Measurements from ENCODE around the gene RITA1. TPM values are rescaled to one million over a fixed set of nuclear protein-coding genes. Genes with fewer than 3 reads are reported as not detected.
"Not testable (repeated sequence)": the region's sequence is repeated elsewhere in the genome, so short reads cannot be mapped to it uniquely, and the experiment has no call there.

The RITA1 gene, protein sequence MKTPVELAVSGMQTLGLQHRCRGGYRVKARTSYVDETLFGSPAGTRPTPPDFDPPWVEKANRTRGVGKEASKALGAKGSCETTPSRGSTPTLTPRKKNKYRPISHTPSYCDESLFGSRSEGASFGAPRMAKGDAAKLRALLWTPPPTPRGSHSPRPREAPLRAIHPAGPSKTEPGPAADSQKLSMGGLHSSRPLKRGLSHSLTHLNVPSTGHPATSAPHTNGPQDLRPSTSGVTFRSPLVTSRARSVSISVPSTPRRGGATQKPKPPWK
- 22.3 and 26.1 TPM in 2 replicates for total RNA-seq

DNA sequence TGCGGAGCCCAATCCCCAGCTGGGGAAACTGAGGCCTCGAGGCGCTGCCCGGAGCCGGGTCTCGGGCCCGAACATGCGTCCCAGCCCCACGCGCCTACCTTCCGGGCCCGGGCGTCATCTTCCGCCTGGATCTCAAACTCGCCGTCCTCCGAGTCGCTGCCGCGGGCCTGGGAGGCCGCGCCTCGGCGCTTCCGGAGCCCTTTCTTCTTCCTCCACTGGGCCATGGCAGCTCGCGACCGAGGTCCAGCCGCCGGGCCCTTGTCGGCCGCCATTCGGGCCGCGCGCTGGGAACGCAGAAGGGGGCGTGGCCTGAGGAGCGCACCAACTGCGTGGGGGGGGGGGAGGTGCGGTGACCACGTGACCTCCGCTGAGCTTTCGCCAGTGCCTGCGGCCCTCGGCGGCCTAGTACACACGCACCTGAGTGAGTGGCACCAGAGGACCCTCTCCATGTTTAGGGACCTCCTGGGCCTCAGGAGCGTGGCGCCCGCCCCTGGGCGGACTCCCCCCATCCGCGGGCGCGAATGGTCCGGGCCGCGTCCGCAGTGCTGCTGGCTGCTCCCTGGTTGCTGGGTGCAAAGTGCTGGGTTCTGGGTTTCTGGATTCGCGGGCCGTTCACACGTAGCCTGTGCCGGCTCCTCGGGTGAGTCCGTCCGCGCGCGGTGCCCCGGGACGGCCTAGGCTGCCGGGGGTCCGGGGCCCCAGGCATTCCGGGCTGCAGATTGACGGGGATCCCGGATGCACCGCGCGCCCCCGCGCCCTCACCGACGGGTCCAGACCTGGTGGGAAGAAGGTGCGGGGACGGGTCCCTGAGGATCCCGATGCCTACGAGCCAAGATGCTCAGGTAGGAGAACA is at the start of gene RITA1, which contains the start of gene DDX54:
RITA1 (plus strand) TSS at position 542 of the 853 bp plus-strand sequence. CDS start 1,026 bp downstream, outside the sequence.
DDX54 (minus strand) TSS at position 299 of the 853 bp plus-strand sequence; CDS start at position 272, 27 bp downstream.
- DNase-seq (ENCODE audit: low read depth, low spot score), result no peak

DNA sequence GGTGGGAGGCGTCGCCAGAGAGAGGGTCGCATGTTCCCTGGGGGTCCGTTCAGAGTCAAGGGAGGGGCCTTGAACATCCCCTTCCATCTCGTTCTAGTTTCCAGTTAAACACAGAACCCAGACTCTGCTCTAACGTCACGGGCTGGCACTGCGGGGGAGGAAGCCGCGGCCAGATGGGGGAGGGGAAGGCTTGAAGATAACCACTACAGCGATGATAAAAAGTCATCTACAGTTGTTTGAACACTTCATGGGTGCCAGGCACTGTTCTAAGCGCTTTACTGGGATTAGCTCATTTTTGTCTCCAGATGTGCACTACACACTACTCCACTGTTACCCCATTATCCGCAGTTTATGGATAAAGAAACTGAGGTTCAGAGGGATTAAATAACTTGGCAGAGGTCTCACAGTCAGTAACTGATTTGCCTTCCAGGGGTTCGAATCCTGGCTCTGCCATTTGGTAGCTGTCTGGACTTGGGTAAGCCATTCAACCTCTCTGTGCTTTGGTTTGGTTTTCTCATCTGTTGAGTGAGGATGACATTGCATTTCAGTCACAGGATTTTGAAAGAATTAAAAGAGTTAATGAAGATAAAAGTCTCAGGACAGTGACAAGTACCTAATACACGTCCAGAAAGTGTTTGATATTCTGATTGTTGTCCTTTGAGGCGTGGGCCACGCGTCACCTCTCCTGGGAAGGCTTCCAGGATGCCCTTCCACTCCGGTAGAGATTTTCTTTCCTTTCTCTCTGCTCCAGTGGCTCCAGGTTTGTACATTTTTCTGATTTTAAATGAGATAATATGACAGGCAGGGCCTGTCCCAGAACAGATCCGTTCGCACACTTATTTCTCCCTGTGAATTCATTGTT is 49.2 kb upstream of the RITA1 start:
- no peak for DNase-seq (ENCODE audit: low read depth, low spot score)

DNA sequence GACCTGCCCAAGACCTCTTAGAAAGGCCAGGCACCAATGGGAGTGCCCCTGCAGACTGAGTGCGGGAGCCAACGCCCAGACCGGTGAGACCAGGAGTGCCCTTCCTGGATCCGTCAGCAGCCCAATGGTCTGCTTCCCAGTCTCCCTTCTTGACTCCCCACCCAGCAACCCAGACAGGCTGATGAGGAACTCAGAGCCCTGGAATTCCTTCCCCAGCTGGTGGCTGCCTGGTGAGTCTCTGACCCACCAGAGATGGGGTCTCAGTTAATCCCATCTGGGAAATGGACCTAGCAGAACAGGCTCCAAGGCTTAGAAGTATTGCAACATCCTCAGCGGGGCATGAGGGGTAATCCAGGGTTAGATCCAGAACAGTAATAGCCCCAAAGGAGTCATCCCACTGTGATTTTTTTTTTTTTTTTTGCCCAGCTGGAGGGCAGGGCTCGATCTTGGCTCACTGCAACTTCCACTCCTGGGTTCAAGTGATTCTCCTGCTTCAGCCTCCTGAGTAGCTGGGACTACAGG is 48.5 kb upstream of the RITA1 start:
- DNase-seq (ENCODE audit: low read depth, low spot score), result no peak

DNA sequence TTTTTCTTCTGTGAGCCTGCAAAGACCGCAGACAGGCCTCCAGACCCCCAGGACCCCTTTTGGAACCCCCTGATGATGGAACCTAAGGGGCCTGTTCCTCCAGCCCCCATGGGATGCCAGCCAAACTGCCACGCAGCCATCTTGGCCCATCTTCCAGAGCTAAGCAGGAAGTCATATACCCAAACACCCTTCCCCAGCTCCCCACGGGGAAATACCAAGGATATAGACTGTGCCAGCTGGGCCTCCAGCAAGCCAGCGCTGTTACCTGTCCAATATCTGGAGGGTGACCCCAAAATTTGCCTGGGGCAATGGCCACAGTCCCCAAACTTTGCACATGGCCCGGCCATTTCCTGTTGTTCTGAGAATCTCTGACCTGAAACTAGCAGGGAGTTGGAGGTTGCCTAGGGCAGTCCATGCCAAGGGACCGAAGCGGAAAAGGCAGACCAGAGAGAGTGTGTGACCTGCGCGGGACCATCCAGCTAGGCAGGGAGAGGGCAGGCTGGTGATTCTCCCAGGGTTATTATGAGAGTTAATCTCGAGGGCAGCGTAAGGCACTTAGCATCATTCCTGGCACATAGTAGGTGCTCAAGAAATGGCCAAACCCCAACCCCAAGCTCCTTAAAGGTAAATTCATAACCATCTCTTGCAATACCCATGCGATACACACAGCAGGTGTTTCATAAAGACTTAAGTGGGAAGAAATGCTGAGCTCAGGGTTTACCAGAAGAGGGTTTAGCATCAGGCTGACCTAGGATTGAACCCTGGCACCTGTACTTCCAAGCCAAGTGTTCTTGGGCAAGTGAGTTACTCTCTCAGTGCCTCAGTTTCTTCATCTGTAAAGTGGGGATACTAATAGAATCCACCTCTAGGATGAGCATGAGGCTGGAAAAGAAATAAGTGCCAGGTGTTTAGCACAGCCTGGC is 47.4 kb upstream of the RITA1 start:
- no peak for DNase-seq (ENCODE audit: low read depth, low spot score)

DNA sequence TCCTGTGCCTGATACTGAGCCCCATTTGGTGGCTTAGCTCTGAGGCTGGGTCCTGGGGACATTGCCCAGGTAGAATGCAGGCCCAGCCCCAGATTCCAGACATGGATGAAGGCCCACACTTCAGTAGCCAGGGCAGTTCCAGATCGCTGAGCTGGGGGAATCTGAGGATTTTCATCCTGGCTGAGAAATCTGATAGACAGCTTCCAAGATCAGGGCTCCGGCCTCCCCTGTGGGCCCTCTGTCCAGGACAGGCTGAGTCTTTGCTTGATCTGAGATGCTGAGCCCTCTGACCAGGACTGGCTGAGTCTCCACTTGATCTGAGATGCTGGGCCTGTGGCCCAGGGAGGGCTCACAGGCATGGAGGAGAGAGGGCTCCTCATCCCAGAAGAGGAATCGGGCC is 46.7 kb upstream of the RITA1 start:
- DNase-seq (ENCODE audit: low read depth, low spot score), result no peak

DNA sequence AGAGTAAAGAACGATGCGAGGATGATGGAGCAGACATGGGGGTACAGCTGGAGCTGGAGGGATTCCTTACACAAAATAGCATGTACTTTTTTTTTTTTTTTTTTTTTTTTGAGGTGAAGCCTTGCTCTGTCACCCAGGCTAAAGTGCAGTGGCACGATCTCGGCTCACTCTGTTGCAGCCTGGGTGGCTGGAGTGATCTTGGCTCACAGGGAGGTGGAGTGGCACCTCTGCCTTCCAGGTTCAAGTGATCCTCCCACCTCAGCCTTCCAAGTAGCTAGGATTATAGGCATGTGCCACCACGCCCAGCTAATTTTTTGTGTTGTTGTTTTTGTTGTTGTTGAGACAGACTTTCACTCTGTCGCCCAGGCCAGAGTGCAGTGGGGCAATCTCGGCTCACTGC is 44.8 kb upstream of the RITA1 start:
- no peak for DNase-seq (ENCODE audit: low read depth, low spot score)

DNA sequence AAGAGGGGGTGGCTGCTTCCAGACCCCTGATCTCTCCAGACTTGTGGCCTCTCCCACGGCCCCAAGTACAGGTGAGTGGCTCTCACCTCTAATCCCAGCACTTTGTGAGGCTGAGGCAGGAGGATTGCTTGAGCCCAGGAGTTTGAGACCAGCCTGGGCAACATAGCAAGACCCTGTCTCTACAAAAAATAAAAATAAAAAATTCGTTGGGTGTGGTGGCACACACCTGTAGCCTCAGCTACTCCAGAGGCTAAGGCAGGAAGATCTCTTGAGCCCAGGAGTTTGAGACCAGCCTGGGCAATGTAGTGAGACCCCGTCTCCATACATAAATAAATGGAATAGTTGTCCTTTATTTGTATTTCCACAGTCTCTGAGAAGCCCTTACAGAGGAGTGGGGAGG is 43.8 kb upstream of the RITA1 start:
- DNase-seq (ENCODE audit: low read depth, low spot score), result not testable (repeated sequence)

DNA sequence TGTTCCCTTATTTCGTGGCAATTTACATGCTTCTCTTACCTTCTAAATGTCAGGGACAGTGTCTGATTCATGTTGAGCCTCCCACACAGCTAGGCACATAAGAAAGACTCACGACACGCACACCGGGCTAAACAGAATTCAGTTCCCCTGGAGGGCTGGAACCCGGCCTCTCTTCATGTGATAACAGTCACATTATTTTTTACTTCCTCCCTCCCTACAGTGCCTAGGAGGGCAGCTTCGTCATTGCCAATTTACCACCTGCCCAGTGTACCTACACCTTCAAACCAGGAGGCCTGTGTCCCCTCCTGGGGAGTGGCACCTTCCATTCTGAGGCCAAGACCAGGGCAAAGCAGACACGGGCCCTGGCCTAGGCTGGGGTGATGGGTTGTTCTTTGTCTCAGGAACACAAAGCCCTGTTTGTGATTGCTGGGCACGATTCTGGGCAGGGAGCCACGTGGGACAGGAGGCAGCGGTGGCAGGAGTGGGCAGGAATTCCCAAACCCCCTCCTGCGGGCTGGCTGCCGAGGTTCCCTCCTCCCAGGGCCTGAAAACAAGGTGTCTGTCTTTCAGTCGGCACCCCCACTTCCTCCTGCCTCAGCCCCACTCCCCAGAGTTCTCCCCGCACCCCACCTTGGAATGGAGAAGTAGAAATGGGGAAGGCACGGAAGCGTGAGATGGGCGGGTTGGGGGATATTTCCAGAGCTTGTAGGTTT is 43.2 kb upstream of the RITA1 start:
- no peak for DNase-seq (ENCODE audit: low read depth, low spot score)

DNA sequence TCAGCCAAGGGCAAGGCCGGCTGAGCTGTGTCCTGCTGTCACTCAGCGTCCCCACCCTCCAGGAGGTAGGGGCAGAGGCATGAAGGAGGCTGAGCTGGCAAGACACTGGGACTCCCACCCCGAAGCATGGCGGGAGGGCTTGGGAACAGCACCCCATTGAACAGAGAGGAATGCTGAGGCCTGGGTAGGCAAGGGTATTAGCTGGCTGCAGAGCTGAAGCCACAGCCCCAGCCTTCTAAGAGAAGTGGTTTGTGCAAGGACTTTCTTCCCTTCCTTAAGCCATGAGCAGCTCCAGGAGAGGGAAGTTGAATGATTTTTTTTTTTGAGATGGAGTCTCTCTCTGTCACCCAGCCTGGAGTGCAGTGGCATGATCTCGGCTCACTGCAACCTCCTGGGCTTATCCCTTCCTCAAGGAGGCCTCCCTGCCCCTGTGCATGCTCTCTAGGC is 42.6 kb upstream of the RITA1 start:
- no peak for DNase-seq (ENCODE audit: low read depth, low spot score)

DNA sequence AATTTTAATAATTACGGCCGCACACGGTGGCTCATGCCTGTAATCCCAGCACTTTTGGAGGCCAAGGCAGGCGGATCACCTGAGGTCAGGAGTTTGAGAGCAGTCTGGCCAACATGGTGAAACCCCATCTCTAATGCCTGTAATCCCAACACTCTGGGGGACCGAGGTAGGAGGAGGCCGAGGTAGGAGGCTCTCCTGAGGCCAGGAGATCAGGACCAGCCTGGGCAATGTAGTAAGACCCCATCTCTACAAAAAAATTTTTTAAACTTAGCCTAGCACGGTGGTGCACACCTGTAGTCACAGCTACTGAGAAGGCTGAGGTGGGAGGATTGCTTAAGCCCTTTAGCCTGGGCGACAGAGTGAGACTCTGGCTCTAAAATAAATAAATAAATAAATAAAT is 41.6 kb upstream of the RITA1 start:
- DNase-seq (ENCODE audit: low read depth, low spot score), result no peak

DNA sequence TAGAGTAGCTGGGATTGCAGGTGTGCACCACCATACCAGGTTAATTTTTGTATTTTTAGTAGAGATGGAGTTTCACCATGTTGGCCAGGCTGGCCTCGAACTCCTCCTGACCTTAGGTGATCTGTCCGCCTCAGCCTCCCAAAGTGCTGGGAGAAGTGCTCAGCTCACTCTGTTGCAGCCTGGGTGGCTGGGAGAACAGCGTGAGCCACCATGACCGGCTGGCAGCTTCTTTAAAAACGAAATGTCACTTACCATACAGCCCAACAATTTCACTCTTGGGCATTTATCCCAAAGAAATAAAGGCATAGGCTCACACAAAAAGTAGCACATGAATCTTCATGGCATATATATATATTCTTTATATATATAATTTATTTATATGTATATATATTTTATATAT is 40.7 kb upstream of the RITA1 start:
- no peak for DNase-seq (ENCODE audit: low read depth, low spot score)

DNA sequence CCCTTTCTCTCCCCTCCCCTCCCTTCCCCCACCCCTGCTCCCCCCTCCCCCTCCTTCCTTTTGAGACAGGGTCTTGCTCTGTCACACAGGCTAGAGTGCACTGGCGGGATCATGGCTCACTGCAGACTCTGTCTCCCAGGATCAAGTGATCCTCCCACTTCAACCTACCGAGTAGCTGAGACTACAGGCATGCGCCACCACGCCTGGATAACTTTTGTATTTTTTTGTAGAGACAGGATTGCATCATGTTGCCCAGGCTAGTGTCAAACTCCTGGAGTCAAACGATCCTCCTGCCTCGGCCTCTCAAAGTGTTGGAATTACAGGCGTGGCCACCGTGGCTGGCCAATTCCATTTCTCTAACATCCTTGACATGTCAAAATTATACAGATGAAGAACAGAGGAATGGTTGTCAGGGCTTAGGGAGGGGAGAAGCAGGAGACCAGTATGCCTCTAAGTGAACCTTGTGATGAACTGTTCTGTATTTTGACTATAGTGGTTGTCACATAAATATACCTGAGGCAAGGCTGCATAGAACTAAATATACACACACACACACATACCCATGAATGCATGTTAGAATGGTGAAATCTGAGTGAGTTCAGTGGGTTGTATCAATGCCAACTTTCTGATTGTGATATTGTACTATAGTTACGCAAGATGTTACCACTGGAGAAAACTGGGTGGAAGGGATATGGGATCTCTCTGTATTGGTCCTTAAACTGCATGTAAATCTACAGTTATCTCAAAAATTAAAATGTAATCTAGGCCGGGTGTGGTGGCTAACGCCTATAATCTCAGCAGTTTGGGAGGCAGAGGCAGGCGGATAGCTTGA is 39.6 kb upstream of the RITA1 start:
- no peak for DNase-seq (ENCODE audit: low read depth, low spot score)

DNA sequence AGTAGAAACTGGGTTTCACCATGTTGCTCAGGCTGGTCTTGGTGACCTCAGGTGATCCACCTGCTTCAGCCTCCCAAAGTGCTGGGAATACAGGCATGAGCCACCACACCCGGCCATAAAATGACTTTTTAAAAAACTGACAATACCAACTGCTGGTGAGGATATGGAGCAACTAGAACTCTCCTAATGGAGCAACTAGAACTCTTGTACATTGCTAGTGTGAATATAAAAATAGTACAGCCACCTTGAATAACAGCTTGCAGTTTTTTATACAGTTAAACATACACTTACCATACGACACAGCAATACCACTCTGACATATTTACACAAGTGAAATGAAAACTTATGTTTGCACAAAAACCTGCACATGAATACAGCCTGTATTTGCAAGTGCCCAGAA is 38.5 kb upstream of the RITA1 start:
- DNase-seq (ENCODE audit: low read depth, low spot score), result no peak

DNA sequence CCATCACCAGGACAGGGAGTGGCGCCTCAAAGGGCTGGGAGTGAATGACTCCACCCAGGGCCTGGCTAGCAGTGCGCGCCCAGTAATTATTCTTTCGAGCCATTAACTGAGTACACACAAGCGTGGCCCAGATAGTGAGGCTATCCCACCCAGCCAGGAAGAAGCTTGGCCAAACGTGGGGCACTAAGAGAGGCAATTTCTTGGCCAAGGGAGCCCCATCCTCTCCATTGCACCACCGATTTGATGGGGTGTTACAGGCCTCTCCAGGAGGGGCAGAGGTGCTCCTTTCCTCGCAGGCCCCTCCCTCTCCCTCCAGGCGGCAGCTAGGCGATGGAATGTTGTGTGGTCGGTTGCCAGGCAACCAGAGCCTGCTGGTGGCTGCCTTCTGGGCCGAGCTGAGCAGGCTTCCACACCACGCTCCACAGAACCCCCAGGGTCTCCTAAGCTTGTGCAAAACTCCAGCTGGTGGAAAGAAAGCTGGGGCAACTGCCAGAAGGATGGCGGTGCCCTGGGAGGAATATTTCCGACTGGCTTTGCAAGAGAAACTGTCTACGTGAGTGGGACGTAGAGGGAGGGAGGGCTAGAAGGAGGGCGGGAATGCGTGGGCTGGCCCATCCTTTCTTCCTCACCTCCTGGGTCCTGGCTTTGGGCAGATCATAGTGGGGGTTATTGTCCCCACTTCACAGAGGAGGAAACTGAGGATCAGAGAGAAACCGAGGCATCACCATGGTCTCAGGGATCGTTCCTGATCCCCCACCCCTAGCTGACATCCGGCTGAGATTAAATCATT is 36.0 kb upstream of the RITA1 start, which contains the start of gene CFAP73:
CFAP73 (plus strand) TSS at position 364 of the 790 bp plus-strand sequence; CDS start at position 498, 134 bp downstream.
- DNase-seq (ENCODE audit: low read depth, low spot score), result no peak

DNA sequence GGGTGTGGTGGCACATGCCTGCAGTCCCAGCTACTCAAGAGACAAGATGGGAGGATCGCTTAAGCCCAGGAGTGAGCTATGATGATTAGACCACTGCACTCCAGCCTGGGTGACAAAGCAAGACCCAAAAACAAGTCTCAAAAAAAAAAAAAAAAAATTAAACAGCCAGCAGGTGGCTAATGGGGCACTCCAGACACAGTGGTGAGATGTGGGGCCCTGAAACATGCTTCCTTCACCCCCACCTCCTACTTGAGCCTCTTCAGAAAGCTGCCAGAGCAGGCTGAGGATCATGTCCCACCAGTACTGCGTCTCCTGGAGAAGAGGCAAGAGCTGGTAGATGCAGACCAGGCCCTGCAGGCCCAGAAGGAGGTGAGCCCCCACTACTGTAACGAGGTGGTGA is 33.9 kb upstream of the RITA1 start:
- no peak for DNase-seq (ENCODE audit: low read depth, low spot score)

DNA sequence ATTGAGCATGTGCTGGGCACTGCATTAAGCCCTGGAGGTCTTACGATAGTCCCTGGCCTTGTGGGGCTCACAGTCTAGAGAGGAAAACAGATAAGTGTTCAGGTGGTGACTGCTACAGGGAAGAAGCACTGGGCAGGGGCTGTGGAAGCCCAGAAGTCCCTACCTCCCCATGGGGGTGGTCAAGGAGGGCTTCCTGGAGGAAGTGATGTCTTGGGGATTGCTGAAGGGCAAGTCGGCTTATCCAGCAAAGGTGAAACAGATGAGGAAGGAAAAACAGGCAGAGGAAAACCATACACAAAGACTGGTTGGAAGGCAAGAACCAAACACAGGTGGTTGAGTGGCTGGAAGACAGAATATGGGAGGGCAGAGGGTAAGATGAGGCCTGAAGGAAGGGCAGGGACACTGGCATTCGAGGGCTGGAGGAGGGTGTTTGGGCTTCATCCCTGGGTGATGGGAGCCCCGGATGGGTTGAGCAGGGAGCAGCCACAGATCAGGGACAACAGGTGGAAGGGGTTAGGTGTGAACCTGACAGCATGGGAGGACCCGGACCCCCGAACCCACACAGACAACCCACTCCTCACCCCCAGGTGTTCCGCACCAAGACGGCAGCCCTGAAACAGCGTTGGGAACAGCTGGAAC is 33.2 kb upstream of the RITA1 start:
- no peak for DNase-seq (ENCODE audit: low read depth, low spot score)

Measured in pulmonary artery endothelial cell (primary cell).